Fibroblast of lung (primary cell): ENCODE measurements around the gene CERS2. TPM values are rescaled to one million over a fixed set of nuclear protein-coding genes. Genes with fewer than 3 reads are reported as not detected.

Source experiments
- DNase-seq, 2 donors: peaks; one replicate each; pipeline versions ENCODE4 v3.0.0 to v3.0.0-alpha.2; 2010; ENCODE audit warnings: low read depth in 2 of 2
- H2AFZ ChIP-seq: 2 replicates; pipeline ENCODE4 v1.5.1; 2012; ENCODE audit warnings: low read length, control low read depth, inconsistent platforms
- H3K27ac ChIP-seq: 2 replicates; pipeline ENCODE4 v1.5.1; 2011; ENCODE audit warnings: low read length, control low read depth; ENCODE audit not compliant: insufficient read depth
- H3K27me3 ChIP-seq: 2 replicates; pipeline ENCODE4 v1.5.1; 2011; ENCODE audit warnings: mild to moderate bottlenecking, low read length; ENCODE audit not compliant: control insufficient read depth, insufficient read depth
- H3K36me3 ChIP-seq: 2 replicates; pipeline ENCODE4 v1.5.1; 2011; ENCODE audit warnings: low read length; ENCODE audit not compliant: control insufficient read depth, insufficient read depth
- H3K4me1 ChIP-seq: 2 replicates; pipeline ENCODE4 v1.5.1; 2011; ENCODE audit warnings: low read length; ENCODE audit not compliant: control insufficient read depth, insufficient read depth; ENCODE audit errors: extremely low read depth
- H3K4me2 ChIP-seq: 2 replicates; pipeline ENCODE4 v1.5.1; 2011; ENCODE audit warnings: low read length, control low read depth; ENCODE audit not compliant: insufficient read depth; ENCODE audit errors: extremely low read depth
- H3K4me3 ChIP-seq, 4 experiments: fragments of 200-600 bp in 1 of 4; sonication (generic) in 1 of 4; replicated peaks in 1 of 4; 2 replicates each; pipeline ENCODE4 v1.5.1; 2011 to 2016; ENCODE audit warnings: low read length in 4 of 4, low read depth in 3 of 4, mild to moderate bottlenecking in 3 of 4, control low read depth in 2 of 4, inconsistent platforms in 1 of 4, mixed read lengths in 1 of 4; ENCODE audit not compliant: insufficient read depth in 1 of 4; ENCODE audit errors: control extremely low read depth in 1 of 4
- H3K79me2 ChIP-seq: 2 replicates; pipeline ENCODE4 v1.5.1; 2012; ENCODE audit warnings: mild to moderate bottlenecking, low read length, inconsistent platforms; ENCODE audit not compliant: control insufficient read depth, insufficient read depth
- H3K9ac ChIP-seq: 2 replicates; pipeline ENCODE4 v1.5.1; 2011; ENCODE audit warnings: mild to moderate bottlenecking, low read length, control low read depth; ENCODE audit not compliant: insufficient read depth
- H3K9me3 ChIP-seq: 2 replicates; pipeline ENCODE4 v1.5.1; 2012; ENCODE audit warnings: low read depth, low read length; ENCODE audit not compliant: control insufficient read depth, insufficient read depth
- H4K20me1 ChIP-seq: 2 replicates; pipeline ENCODE4 v1.5.1; 2011; ENCODE audit warnings: low read length; ENCODE audit not compliant: control insufficient read depth, insufficient read depth; ENCODE audit errors: extremely low read depth
- EZH2 ChIP-seq: IDR thresholded peaks from 2 replicates; pipeline ENCODE4 v1.5.1; 2012; ENCODE audit warnings: low read length, control low read depth, mild to moderate bottlenecking; ENCODE audit errors: missing control alignments
- polyA plus RNA-seq, 2 donors: library from polyadenylated mRNA; depleted of rRNA in 1 of 2; stranded (reverse) in 1 of 2; unstranded in 1 of 2; fragments of >200 nt; gene quantifications; 2 replicates each; pipeline ENCODE4 v1.2.1, GENCODE V29; 2011 to 2012; ENCODE audit warnings: missing spikeins in 1 of 2
- total RNA-seq: library from RNA; depleted of rRNA; stranded (reverse); fragments of >200 nt; gene quantifications from 2 replicates; pipeline ENCODE4 v1.2.1, GENCODE V29; 2014
- TF ChIP-seq, protein P1 (sequence below), 2 donors: IDR thresholded peaks in 1 of 2; conservative IDR thresholded peaks in 1 of 2; 1 replicate in 1 of 2; 2 replicates in 1 of 2; pipeline ENCODE4 v1.5.1; 2011 to 2012; ENCODE audit warnings: low read length in 2 of 2, control low read depth in 1 of 2, inconsistent platforms in 1 of 2, low read depth in 1 of 2, mild to moderate bottlenecking in 1 of 2

CERS2 gene
- total and polyA plus RNA-seq, 2 donors (not counting 1 experiment from before 2014, with no cell fraction given), result 190 to 254 TPM

DNA sequence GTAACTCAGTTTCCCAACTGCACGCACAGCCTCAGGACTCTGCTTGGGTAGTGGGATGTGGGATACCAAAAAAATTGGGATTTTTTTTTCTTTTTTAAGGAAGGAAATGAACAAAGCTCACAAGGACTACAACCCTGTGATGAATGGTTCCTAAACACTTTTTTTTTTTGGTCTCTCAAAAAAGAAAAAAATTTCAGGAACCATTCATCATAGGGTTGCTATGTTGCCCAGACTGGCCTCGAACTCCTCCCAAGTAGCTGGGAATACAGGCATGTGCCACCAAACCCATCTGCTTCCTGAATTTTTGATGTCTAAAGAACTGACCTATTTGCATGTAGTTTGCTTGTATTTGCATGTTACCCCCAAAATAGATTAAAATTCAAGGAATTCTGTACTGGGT lies 25.3 kb upstream of the CERS2 start:
- Histone ChIP-seq H3K4me3 (no peak overlapping the region), H2AFZ (no peak overlapping the region), H3K27me3 (no peaks in the 10 kb centered on the region), H3K27ac (no peak overlapping the region), H3K4me1 (no peaks in the 10 kb centered on the region), H4K20me1 (no peaks in the 10 kb centered on the region), H3K79me2 (no peaks in the 10 kb centered on the region), H3K9me3 (no peaks in the 10 kb centered on the region), H3K4me2 (no peak overlapping the region), H3K36me3 (peaks cover 5% of the 10 kb centered on the region), H3K9ac (no peak overlapping the region)
- TF ChIP-seq, protein P1, sequence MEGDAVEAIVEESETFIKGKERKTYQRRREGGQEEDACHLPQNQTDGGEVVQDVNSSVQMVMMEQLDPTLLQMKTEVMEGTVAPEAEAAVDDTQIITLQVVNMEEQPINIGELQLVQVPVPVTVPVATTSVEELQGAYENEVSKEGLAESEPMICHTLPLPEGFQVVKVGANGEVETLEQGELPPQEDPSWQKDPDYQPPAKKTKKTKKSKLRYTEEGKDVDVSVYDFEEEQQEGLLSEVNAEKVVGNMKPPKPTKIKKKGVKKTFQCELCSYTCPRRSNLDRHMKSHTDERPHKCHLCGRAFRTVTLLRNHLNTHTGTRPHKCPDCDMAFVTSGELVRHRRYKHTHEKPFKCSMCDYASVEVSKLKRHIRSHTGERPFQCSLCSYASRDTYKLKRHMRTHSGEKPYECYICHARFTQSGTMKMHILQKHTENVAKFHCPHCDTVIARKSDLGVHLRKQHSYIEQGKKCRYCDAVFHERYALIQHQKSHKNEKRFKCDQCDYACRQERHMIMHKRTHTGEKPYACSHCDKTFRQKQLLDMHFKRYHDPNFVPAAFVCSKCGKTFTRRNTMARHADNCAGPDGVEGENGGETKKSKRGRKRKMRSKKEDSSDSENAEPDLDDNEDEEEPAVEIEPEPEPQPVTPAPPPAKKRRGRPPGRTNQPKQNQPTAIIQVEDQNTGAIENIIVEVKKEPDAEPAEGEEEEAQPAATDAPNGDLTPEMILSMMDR (conservative IDR thresholded peaks at IDR 0.05 in 1 of 2, IDR thresholded peaks at IDR 0.05 in 1 of 2; ENCODE audit: low read depth in 1 of 2, low read length in 2 of 2), result no peak
- TF ChIP-seq EZH2, result no peak
- DNase-seq, result no peak

DNA sequence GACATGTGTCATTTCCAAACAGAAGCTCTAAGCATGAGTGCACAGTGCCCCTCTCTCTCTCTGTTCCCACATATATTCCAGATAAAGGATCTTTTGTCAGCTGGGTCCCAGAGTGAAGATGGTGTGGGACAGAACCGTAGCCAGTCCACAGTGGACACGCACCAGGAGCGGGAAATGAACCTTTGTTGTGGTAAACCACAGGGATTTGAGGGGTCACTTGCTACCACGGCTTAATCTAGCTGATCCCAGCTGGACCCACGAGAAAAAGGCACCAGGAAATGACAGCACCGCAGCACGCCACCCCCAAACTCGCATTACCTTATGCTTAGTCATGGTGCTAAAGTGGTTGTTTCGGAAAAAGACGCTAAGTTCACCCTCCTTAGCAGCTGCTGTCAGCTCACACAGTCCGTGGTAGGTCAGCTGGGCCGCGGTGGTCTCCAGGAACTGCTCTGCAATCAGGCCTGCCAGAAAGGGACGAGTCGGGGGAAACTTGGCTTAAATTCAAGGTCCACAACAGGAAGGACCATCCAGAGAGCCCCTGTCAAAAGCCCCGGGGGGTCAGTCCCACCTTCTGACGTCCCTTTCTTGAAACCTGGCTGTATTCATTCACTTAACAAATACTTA lies 24.5 kb upstream of the CERS2 start:
- TF ChIP-seq, protein P1 (conservative IDR thresholded peaks at IDR 0.05 in 1 of 2, IDR thresholded peaks at IDR 0.05 in 1 of 2; ENCODE audit: low read depth in 1 of 2, low read length in 2 of 2), result no peak
- TF ChIP-seq EZH2, result no peak

DNA sequence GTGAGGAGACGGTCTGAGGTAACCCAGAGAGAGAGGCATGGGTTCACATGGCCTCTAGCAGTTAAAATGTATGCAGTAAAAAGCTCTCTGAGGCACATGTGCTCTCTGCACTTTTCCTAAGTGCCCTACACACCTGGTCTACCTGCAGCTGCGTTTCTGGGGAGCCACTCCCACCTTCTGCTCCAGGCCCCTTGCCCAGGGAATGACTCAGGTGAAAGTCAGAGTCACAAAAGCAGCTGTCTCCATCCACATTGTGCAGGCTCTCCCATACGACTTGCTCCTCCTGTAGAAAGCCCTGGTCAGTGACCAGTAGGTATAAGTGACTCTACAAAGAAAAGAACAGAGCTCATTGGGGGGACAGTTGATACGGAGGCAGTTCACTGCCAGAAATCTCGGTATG lies 23.3 kb upstream of the CERS2 start:
- Histone ChIP-seq H3K36me3 (peaks cover 5% of the 10 kb centered on the region), H3K9ac (no peak overlapping the region), H3K27ac (no peak overlapping the region), H3K9me3 (no peaks in the 10 kb centered on the region), H4K20me1 (no peaks in the 10 kb centered on the region), H3K4me2 (no peak overlapping the region), H2AFZ (no peak overlapping the region), H3K4me1 (no peaks in the 10 kb centered on the region), H3K27me3 (no peaks in the 10 kb centered on the region), H3K79me2 (no peaks in the 10 kb centered on the region), H3K4me3 (no peak overlapping the region)
- no peak for TF ChIP-seq EZH2
- TF ChIP-seq, protein P1 (conservative IDR thresholded peaks at IDR 0.05 in 1 of 2, IDR thresholded peaks at IDR 0.05 in 1 of 2; ENCODE audit: low read depth in 1 of 2, low read length in 2 of 2), result no peak
- DNase-seq, result no peak

More for the DNA sequence above, 24.5 kb upstream of the CERS2 start:
- Histone ChIP-seq H4K20me1 (no peaks in the 10 kb centered on the region), H3K4me1 (no peaks in the 10 kb centered on the region), H3K79me2 (no peaks in the 10 kb centered on the region), H3K27ac (no peak overlapping the region), H3K27me3 (no peaks in the 10 kb centered on the region), H2AFZ (no peak overlapping the region), H3K4me2 (no peak overlapping the region), H3K4me3 (no peak overlapping the region), H3K9ac (no peak overlapping the region), H3K9me3 (no peaks in the 10 kb centered on the region), H3K36me3 (peaks cover 5% of the 10 kb centered on the region)
- DNase-seq, result peak; percentile 59 to 93
